HG03097 (cell line): ENCODE measurements around the gene C1QBP.
"Not testable (repeated sequence)": the region's sequence is repeated elsewhere in the genome, so short reads cannot be mapped to it uniquely, and the experiment has no call there.

Source experiments
- ATAC-seq: cut with Tn5 transposase; IDR thresholded peaks from one replicate; pipeline ENCODE4 v1.9.1; 2021; ENCODE audit not compliant: unreplicated experiment, low FRiP score

Gene C1QBP

GRCh38 chr17:5438716-5439445 is at the start of gene C1QBP:
TSS of gene C1QBP (minus strand) at chr17:5439155. CDS start at chr17:5439073, 82 bp downstream.
- ATAC-seq: peak; percentile 80

- no peak for ATAC-seq
Measured at GRCh38 chr17:5488752-5489151, 49.8 kb upstream of the C1QBP start.

- peak; percentile 65 for ATAC-seq
Measured at GRCh38 chr17:5486206-5487124, 47.5 kb upstream of the C1QBP start, which contains the start of gene MIS12. TSS of gene MIS12 (plus strand) at chr17:5486566. CDS start at chr17:5488863, 2,297 bp downstream.

- ATAC-seq: peak; percentile 22
Measured at GRCh38 chr17:5485270-5486205, 46.6 kb upstream of the C1QBP start, which contains the start of gene DERL2. TSS of gene DERL2 (minus strand) at chr17:5486178. CDS start at chr17:5486161, 17 bp downstream.

GRCh38 chr17:5481451-5481850 is 42.5 kb upstream of the C1QBP start:
- no peak for ATAC-seq

- no peak for ATAC-seq
Measured at GRCh38 chr17:5480962-5481361, 42.0 kb upstream of the C1QBP start.

GRCh38 chr17:5478992-5479391 is 40.0 kb upstream of the C1QBP start:
- ATAC-seq: no peak

- ATAC-seq: no peak
Measured at GRCh38 chr17:5473906-5474305, 35.0 kb upstream of the C1QBP start.

- ATAC-seq: no peak
Measured at GRCh38 chr17:5472511-5472910, 33.6 kb upstream of the C1QBP start.

- no peak for ATAC-seq
Measured at GRCh38 chr17:5468075-5468473, 29.1 kb upstream of the C1QBP start.

GRCh38 chr17:5467416-5467815 is 28.5 kb upstream of the C1QBP start:
- no peak for ATAC-seq

- ATAC-seq: no peak
Measured at GRCh38 chr17:5466295-5466694, 27.3 kb upstream of the C1QBP start.

- ATAC-seq: no peak
Measured at GRCh38 chr17:5464717-5465507, 26.0 kb upstream of the C1QBP start.

- ATAC-seq: no peak
Measured at GRCh38 chr17:5446786-5447185, 7.8 kb upstream of the C1QBP start.

GRCh38 chr17:5444209-5444608 is 5.3 kb upstream of the C1QBP start:
- ATAC-seq: no peak

GRCh38 chr17:5443728-5444127 is 4.8 kb upstream of the C1QBP start:
- no peak for ATAC-seq

- no peak for ATAC-seq
Measured at GRCh38 chr17:5439446-5439764, 450 bp upstream of the C1QBP start.

- ATAC-seq: no peak
Measured at GRCh38 chr17:5437721-5438317, 1.1 kb downstream of the C1QBP start.

- ATAC-seq: not testable (repeated sequence)
Measured at GRCh38 chr17:5435781-5436315, 3.1 kb downstream of the C1QBP start.
